IPS-18a (cell line): ENCODE results near the gene ATP6V1G2.

Experiments
- H3K27ac ChIP-seq: one replicate; pipeline ENCODE4 v1.5.1; 2013; ENCODE audit warnings: low read length
- H3K27me3 ChIP-seq: one replicate; pipeline ENCODE4 v1.6.1; 2013; ENCODE audit warnings: mild to moderate bottlenecking, low read length; ENCODE audit not compliant: control insufficient read depth, insufficient read depth
- H3K36me3 ChIP-seq: one replicate; pipeline ENCODE4 v1.6.1; 2013; ENCODE audit warnings: low read depth, low read length; ENCODE audit not compliant: control insufficient read depth
- H3K4me1 ChIP-seq: one replicate; pipeline ENCODE4 v1.6.1; 2013; ENCODE audit warnings: low read depth, low read length; ENCODE audit not compliant: control insufficient read depth
- H3K4me3 ChIP-seq: one replicate; pipeline ENCODE4 v1.5.1; 2013; ENCODE audit warnings: low read length
- H3K9ac ChIP-seq: one replicate; pipeline ENCODE4 v1.6.1; 2013; ENCODE audit warnings: mild to moderate bottlenecking, low read length, moderate library complexity
- H3K9me3 ChIP-seq: one replicate; pipeline ENCODE4 v1.6.1; 2013; ENCODE audit warnings: low read depth, low read length; ENCODE audit not compliant: control insufficient read depth

Gene ATP6V1G2

GRCh38 chr6:31531771-31532643, 14.4 kb downstream of the ATP6V1G2 start:
- Histone ChIP-seq H3K27ac (no peak overlapping the region), H3K9ac (no peak overlapping the region), H3K36me3 (peaks cover 76% of the 10 kb centered on the region), H3K27me3 (no peaks in the 10 kb centered on the region), H3K9me3 (no peaks in the 10 kb centered on the region), H3K4me1 (no peaks in the 10 kb centered on the region), H3K4me3 (no peak overlapping the region)

GRCh38 chr6:31531162-31531561, 15.2 kb downstream of the ATP6V1G2 start:
- H3K4me3 ChIP-seq, result no peak overlapping the region
- peaks cover 69% of the 10 kb centered on the region for H3K36me3 ChIP-seq
- H3K27me3 ChIP-seq, result no peaks in the 10 kb centered on the region
- no peak overlapping the region for H3K27ac ChIP-seq
- no peaks in the 10 kb centered on the region for H3K9me3 ChIP-seq
- no peaks in the 10 kb centered on the region for H3K4me1 ChIP-seq
- no peak overlapping the region for H3K9ac ChIP-seq

GRCh38 chr6:31530659-31531058, 15.7 kb downstream of the ATP6V1G2 start:
- no peaks in the 10 kb centered on the region for H3K27me3 ChIP-seq
- no peak overlapping the region for H3K27ac ChIP-seq
- peaks cover 64% of the 10 kb centered on the region for H3K36me3 ChIP-seq
- H3K9me3 ChIP-seq, result no peaks in the 10 kb centered on the region
- no peak overlapping the region for H3K9ac ChIP-seq
- no peaks in the 10 kb centered on the region for H3K4me1 ChIP-seq
- H3K4me3 ChIP-seq, result no peak overlapping the region

- H3K27ac ChIP-seq, result no peak overlapping the region
- H3K9me3 ChIP-seq, result no peaks in the 10 kb centered on the region
- H3K4me3 ChIP-seq, result no peak overlapping the region
- H3K9ac ChIP-seq, result no peak overlapping the region
- peaks cover 53% of the 10 kb centered on the region for H3K36me3 ChIP-seq
- no peaks in the 10 kb centered on the region for H3K27me3 ChIP-seq
- no peaks in the 10 kb centered on the region for H3K4me1 ChIP-seq
These were observed 16.9 kb downstream of the ATP6V1G2 start for GRCh38 chr6:31529329-31530150.

GRCh38 chr6:31528821-31529328, 17.5 kb downstream of the ATP6V1G2 start, which contains the start of gene MCCD1:
TSS of gene MCCD1 (plus strand) at chr6:31528962. CDS start at chr6:31529015, 53 bp downstream.
- Histone ChIP-seq H3K27me3 (no peaks in the 10 kb centered on the region), H3K9ac (no peak within 1 kb of the TSS), H3K4me1 (no peaks in the 10 kb centered on the region), H3K36me3 (peaks cover 46% of the 10 kb centered on the region), H3K4me3 (no peak within 1 kb of the TSS), H3K27ac (no peak within 1 kb of the TSS), H3K9me3 (no peaks in the 10 kb centered on the region)

- H3K9ac ChIP-seq, result no peak overlapping the region
- H3K36me3 ChIP-seq, result peaks cover 41% of the 10 kb centered on the region
- no peak overlapping the region for H3K4me3 ChIP-seq
- no peak overlapping the region for H3K27ac ChIP-seq
- H3K9me3 ChIP-seq, result no peaks in the 10 kb centered on the region
- no peaks in the 10 kb centered on the region for H3K27me3 ChIP-seq
- H3K4me1 ChIP-seq, result no peaks in the 10 kb centered on the region
These were observed 18.1 kb downstream of the ATP6V1G2 start for GRCh38 chr6:31528307-31528777.

- Histone ChIP-seq H3K27me3 (no peaks in the 10 kb centered on the region), H3K36me3 (peaks cover 18% of the 10 kb centered on the region), H3K4me1 (no peaks in the 10 kb centered on the region), H3K4me3 (no peak overlapping the region), H3K9ac (no peak overlapping the region), H3K27ac (no peak overlapping the region), H3K9me3 (no peaks in the 10 kb centered on the region)
These were observed 20.3 kb downstream of the ATP6V1G2 start for GRCh38 chr6:31525932-31526591.

GRCh38 chr6:31525553-31525931, 20.9 kb downstream of the ATP6V1G2 start:
- Histone ChIP-seq H3K27ac (no peak overlapping the region), H3K9ac (no peak overlapping the region), H3K36me3 (peaks cover 13% of the 10 kb centered on the region), H3K27me3 (no peaks in the 10 kb centered on the region), H3K9me3 (no peaks in the 10 kb centered on the region), H3K4me3 (no peak overlapping the region), H3K4me1 (no peaks in the 10 kb centered on the region)

- Histone ChIP-seq H3K36me3 (no peaks in the 10 kb centered on the region), H3K27ac (no peak overlapping the region), H3K4me1 (no peaks in the 10 kb centered on the region), H3K9me3 (no peaks in the 10 kb centered on the region), H3K27me3 (no peaks in the 10 kb centered on the region), H3K4me3 (no peak overlapping the region), H3K9ac (no peak overlapping the region)
These were observed 24.6 kb downstream of the ATP6V1G2 start for GRCh38 chr6:31521835-31522234.

GRCh38 chr6:31513456-31514165, 32.8 kb downstream of the ATP6V1G2 start:
- H3K27ac ChIP-seq, result no peak overlapping the region
- H3K36me3 ChIP-seq, result peaks cover 13% of the 10 kb centered on the region
- H3K27me3 ChIP-seq, result no peaks in the 10 kb centered on the region
- H3K4me1 ChIP-seq, result no peaks in the 10 kb centered on the region
- no peaks in the 10 kb centered on the region for H3K9me3 ChIP-seq
- no peak overlapping the region for H3K4me3 ChIP-seq
- no peak overlapping the region for H3K9ac ChIP-seq
